Activated gamma-delta T cell treated with Interleukin-2 at 50 U/mL for 16 hours (primary cell): ENCODE data around the gene PCDHGB4.
"Not testable (repeated sequence)": the region's sequence is repeated elsewhere in the genome, so short reads cannot be mapped to it uniquely, and the experiment has no call there.

Experiments
- DNase-seq: peaks from one replicate; pipeline ENCODE4 v3.0.0-alpha.2; 2020

Gene PCDHGB4

GRCh38 chr5:141432726-141433125 is 45.2 kb downstream of the PCDHGB4 start:
- DNase-seq, result not testable (repeated sequence)

GRCh38 chr5:141434006-141434405 is 46.5 kb downstream of the PCDHGB4 start:
- DNase-seq, result no peak

- no peak for DNase-seq
Measured at GRCh38 chr5:141437221-141437620, 49.7 kb downstream of the PCDHGB4 start.

- no peak for DNase-seq
Measured at GRCh38 chr5:141439411-141440141, 52.1 kb downstream of the PCDHGB4 start.
